Kidney (tissue), 14 donors: ENCODE results near the gene TNFAIP8L3. TPM values are rescaled to one million over a fixed set of nuclear protein-coding genes. Genes with fewer than 3 reads are reported as not detected.

Experiments used
- DNase-seq, 5 donors: peaks; one replicate each; pipeline ENCODE4 v3.0.0-alpha.2; 2013 to 2020
- FAIRE-seq: peaks from 2 replicates; lab custom pipeline; 2012; peaks lifted over from hg19 to GRCh38; lab: Jason Lieb, UNC
- H3K27ac ChIP-seq, 2 donors: one replicate each; pipeline ENCODE4 v1.7.0; 2013; ENCODE audit warnings: low read depth in 2 of 2, low read length in 2 of 2, inconsistent platforms in 1 of 2
- H3K27me3 ChIP-seq: one replicate; pipeline ENCODE4 v1.7.1; 2013; ENCODE audit warnings: low read length, inconsistent platforms; ENCODE audit not compliant: control insufficient read depth, insufficient read depth
- H3K36me3 ChIP-seq, 3 donors: one replicate each; pipeline versions ENCODE4 v1.7.0 to v1.7.1; 2013; ENCODE audit warnings: low read length in 3 of 3, control low read depth in 1 of 3, inconsistent platforms in 1 of 3; ENCODE audit not compliant: insufficient read depth in 3 of 3, control insufficient read depth in 2 of 3
- H3K4me1 ChIP-seq, 3 donors: one replicate each; pipeline versions ENCODE4 v1.7.0 to v1.7.1; 2013; ENCODE audit warnings: low read length in 3 of 3, inconsistent platforms in 1 of 3, low read depth in 1 of 3; ENCODE audit not compliant: control insufficient read depth in 2 of 3, insufficient read depth in 2 of 3
- H3K4me3 ChIP-seq, 3 donors: one replicate each; pipeline versions ENCODE4 v1.7.0 to v1.8.1; 2013; ENCODE audit warnings: low read length in 3 of 3, control low read depth in 1 of 3, inconsistent platforms in 1 of 3
- H3K9ac ChIP-seq, 3 donors: one replicate each; pipeline versions ENCODE4 v1.7.0 to v1.7.1; 2013; ENCODE audit warnings: low read length in 3 of 3, control low read depth in 1 of 3, inconsistent platforms in 1 of 3
- H3K9me3 ChIP-seq, 3 donors: one replicate each; pipeline versions ENCODE4 v1.7.0 to v1.7.1; 2013; ENCODE audit warnings: low read length in 3 of 3, control low read depth in 1 of 3, inconsistent platforms in 1 of 3; ENCODE audit not compliant: control insufficient read depth in 2 of 3, insufficient read depth in 1 of 3
- CTCF ChIP-seq: IDR thresholded peaks from 3 replicates; pipeline ENCODE4 v1.5.1; 2012; ENCODE audit warnings: mild to moderate bottlenecking, moderate library complexity, borderline replicate concordance; ENCODE audit not compliant: insufficient read depth; ENCODE audit errors: extremely low read depth
- intact Hi-C: fragments of 100-400 bp; cut with DNase I; formaldehyde crosslinking; loops from one replicate; pipeline ENCODE4 v1.11.1; 2022
- polyA plus RNA-seq: library from polyadenylated mRNA; stranded (reverse); fragments of 350-450 nt; fragmentation: Illumina TruSeq; extraction: RNeasy Lipid Tissue Mini Kit (QIAGEN cat#74804); gene quantifications from one replicate; pipeline ENCODE4 v1.2.3, GENCODE V29; 2014; ENCODE audit warnings: low read depth, low replicate concordance; ENCODE audit not compliant: insufficient read depth
- total RNA-seq: library from RNA; stranded (reverse); fragmentation: NEBNext Ultra II Directional; extraction: Animal tissue kit (Norgen Biotek cat#: 25700); gene quantifications from one replicate; pipeline ENCODE4 v1.2.1, GENCODE V29; 2021
- donor health status: control.
- donor health status: control.
- donor health status: control.
- donor health status: control.
- donor health status: control.
- donor health status: DM: yes; HTN: yes; CAD: no.
- donor health status: Normal renal cell carcinoma (clear cell type).

Gene TNFAIP8L3
- total and polyA plus RNA-seq, 2 donors from 2014 or later, result 2.4 to 8.9 TPM

- DNase-seq (no peak), FAIRE-seq (no peak)
- H3K9me3 ChIP-seq, result no peaks in the 10 kb centered on the region
- no peak for TF ChIP-seq CTCF
- intact Hi-C loops, result no loop called here
- H3K9ac ChIP-seq, result no peak overlapping the region
- H3K4me3 ChIP-seq, result no peak overlapping the region
- H3K36me3 ChIP-seq, result no peaks in the 10 kb centered on the region
- peaks cover 2% of the 10 kb centered on the region for H3K27me3 ChIP-seq
- H3K27ac ChIP-seq, result no peak overlapping the region
- no peaks in the 10 kb centered on the region for H3K4me1 ChIP-seq
Measured at GRCh38 chr15:51090753-51091152, 4.0 kb downstream of the TNFAIP8L3 start.

- no peak overlapping the region for H3K27ac ChIP-seq
- no peak for FAIRE-seq
Measured at GRCh38 chr15:51089699-51090453, 4.8 kb downstream of the TNFAIP8L3 start.

GRCh38 chr15:51089041-51089440 lies 5.7 kb downstream of the TNFAIP8L3 start:
- H3K27me3 ChIP-seq, result no peaks in the 10 kb centered on the region
- H3K4me1 ChIP-seq, result no peaks in the 10 kb centered on the region
- H3K9ac ChIP-seq, result no peak overlapping the region
- H3K4me3 ChIP-seq, result no peak overlapping the region
- intact Hi-C loops, result no loop called here
- TF ChIP-seq CTCF, result no peak
- H3K27ac ChIP-seq, result no peak overlapping the region
- no peak for DNase-seq
- no peaks in the 10 kb centered on the region for H3K9me3 ChIP-seq
- H3K36me3 ChIP-seq, result no peaks in the 10 kb centered on the region
- FAIRE-seq, result no peak

More at GRCh38 chr15:51089699-51090453, 4.8 kb downstream of the TNFAIP8L3 start:
- intact Hi-C loops, result no loop called here
- Histone ChIP-seq H3K9me3 (no peaks in the 10 kb centered on the region), H3K9ac (no peak overlapping the region), H3K4me3 (no peak overlapping the region), H3K4me1 (no peaks in the 10 kb centered on the region), H3K27me3 (no peaks in the 10 kb centered on the region), H3K36me3 (no peaks in the 10 kb centered on the region)
- TF ChIP-seq CTCF, result no peak
- DNase-seq, result no peak
